HCT116 (cell line): ENCODE measurements around the gene ADAM10. TPM values are rescaled to one million over a fixed set of nuclear protein-coding genes. Genes with fewer than 3 reads are reported as not detected.

Experiments used
- ATAC-seq: fragments of 200-7000 bp; cut with Tn5 transposase; 2 replicates; pipeline ENCODE4 v1.9.1; 2020; ENCODE audit warnings: mild to moderate bottlenecking, moderate library complexity
- BruUV-seq: library from RNA; stranded (reverse); fragments of 400-500 nt; replicated peaks from 2 replicates; lab custom pipeline; 2021; lab: Mats Ljungman, UMichigan
- CTCF ChIA-PET: fragments of 300-600 bp; sonication (Branson Sonifier 250); formaldehyde crosslinking; loops from one replicate; lab custom pipeline; 2021; ENCODE audit warnings: antibody characterized with exemption; lab: Charles Lee
- POLR2A ChIA-PET: fragments of 300-600, 350-600 bp; sonication (Branson Sonifier 250); formaldehyde crosslinking; loops from one replicate; lab custom pipeline; 2021; ENCODE audit warnings: antibody characterized with exemption; lab: Charles Lee
- RAD21 ChIA-PET, 2 experiments: fragments of 300-600 bp; sonication (Branson Sonifier 250); formaldehyde crosslinking; loops; one replicate each; lab custom pipeline; 2023; ENCODE audit warnings: low total read pairs in 2 of 2; ENCODE audit not compliant: uncharacterized antibody in 2 of 2, unreplicated experiment in 2 of 2, low non-redundant PET in 1 of 2; lab: Charles Lee
- DNase-seq: peaks from one replicate; pipeline ENCODE4 v3.0.0-alpha.2; 2010; ENCODE audit warnings: low read depth, low spot score
- H2AFZ ChIP-seq: fragments of 200-600 bp; shearing (Covaris generic), sonication (generic); 2 replicates; pipeline ENCODE4 v1.6.1; 2017; ENCODE audit warnings: low read depth, mixed run types, mixed read lengths, antibody characterized with exemption, low read length; ENCODE audit not compliant: poor library complexity, severe bottlenecking
- H3K27ac ChIP-seq: 2 replicates; pipeline ENCODE4 v1.5.1; 2012; ENCODE audit warnings: low read depth, low read length
- H3K27me3 ChIP-seq: fragments of 200-600 bp; sonication (generic); 2 replicates; pipeline ENCODE4 v1.6.1; 2016; ENCODE audit warnings: mixed run types, low read length, mixed read lengths; ENCODE audit not compliant: insufficient read depth
- H3K36me3 ChIP-seq, 2 experiments: fragments of 200-500 bp in 1 of 2; fragments of 200-600 bp in 1 of 2; sonication (Bioruptor generic) in 1 of 2; sonication (generic) in 1 of 2; 2 replicates each; pipeline versions ENCODE4 v1.5.1 to v1.6.1; 2014 to 2016; ENCODE audit warnings: low read length in 2 of 2, inconsistent platforms in 1 of 2, mixed read lengths in 1 of 2, mixed run types in 1 of 2; ENCODE audit not compliant: insufficient read depth in 2 of 2, control insufficient read depth in 1 of 2
- H3K4me1 ChIP-seq, 2 experiments: fragments of 200-600 bp in 1 of 2; sonication (generic) in 1 of 2; 2 replicates each; pipeline versions ENCODE4 v1.5.1 to v1.6.1; 2012 to 2017; ENCODE audit warnings: low read length in 2 of 2, inconsistent platforms in 1 of 2, mild to moderate bottlenecking in 1 of 2, mixed read lengths in 1 of 2, mixed run types in 1 of 2, moderate library complexity in 1 of 2; ENCODE audit not compliant: insufficient read depth in 2 of 2, control insufficient read depth in 1 of 2
- H3K4me2 ChIP-seq: fragments of 200-600 bp; sonication (generic); 2 replicates; pipeline ENCODE4 v1.6.1; 2017; ENCODE audit warnings: mixed run types, low read length, mixed read lengths
- H3K4me3 ChIP-seq, 2 experiments: fragments of 200-600 bp in 1 of 2; sonication (generic) in 1 of 2; replicated peaks in 1 of 2; 2 replicates each; pipeline ENCODE4 v1.5.1; 2011 to 2016; ENCODE audit warnings: low read length in 2 of 2, control low read depth in 1 of 2, low read depth in 1 of 2, mild to moderate bottlenecking in 1 of 2, mixed read lengths in 1 of 2, mixed run types in 1 of 2
- H3K79me2 ChIP-seq: fragments of 200-600 bp; sonication (generic); 2 replicates; pipeline ENCODE4 v1.6.1; 2017; ENCODE audit warnings: mild to moderate bottlenecking, mixed run types, low read length, moderate library complexity, mixed read lengths; ENCODE audit not compliant: insufficient read depth
- H3K9ac ChIP-seq: fragments of 200-600 bp; sonication (generic); 2 replicates; pipeline ENCODE4 v1.6.1; 2016; ENCODE audit warnings: low read length, mixed read lengths
- H3K9me2 ChIP-seq: fragments of 200-600 bp; sonication (generic), shearing (Covaris generic); 2 replicates; pipeline ENCODE4 v1.6.1; 2017; ENCODE audit warnings: mixed run types, mild to moderate bottlenecking, moderate library complexity; ENCODE audit not compliant: insufficient read depth
- H3K9me3 ChIP-seq, 2 experiments: fragments of 200-500 bp in 1 of 2; fragments of 200-600 bp in 1 of 2; sonication (Bioruptor generic) in 1 of 2; sonication (generic) in 1 of 2; 2 replicates each; pipeline ENCODE4 v1.6.1; 2014 to 2017; ENCODE audit warnings: low read length in 2 of 2, mixed read lengths in 2 of 2, inconsistent platforms in 1 of 2, low read depth in 1 of 2, mild to moderate bottlenecking in 1 of 2, mixed run types in 1 of 2, moderate library complexity in 1 of 2; ENCODE audit not compliant: control insufficient read depth in 1 of 2, insufficient read depth in 1 of 2
- H4K20me1 ChIP-seq: fragments of 200-600 bp; sonication (generic), shearing (Covaris generic); 2 replicates; pipeline ENCODE4 v1.6.1; 2017; ENCODE audit warnings: mixed run types, mild to moderate bottlenecking, moderate library complexity; ENCODE audit not compliant: insufficient read depth
- ATF3 ChIP-seq: IDR thresholded peaks from 2 replicates; pipeline ENCODE4 v1.6.1; 2012
- CEBPB ChIP-seq: IDR thresholded peaks from 2 replicates; pipeline ENCODE4 v1.6.1; 2012; ENCODE audit warnings: low read depth
- CTCF ChIP-seq, 3 experiments: fragments of 200-600 bp in 1 of 3; sonication (generic) in 1 of 3; IDR thresholded peaks in 2 of 3; conservative IDR thresholded peaks in 1 of 3; 2 replicates each; pipeline ENCODE4 v1.5.1; 2012 to 2017; ENCODE audit warnings: low read depth in 2 of 3, low read length in 2 of 3, antibody characterized with exemption in 1 of 3, borderline replicate concordance in 1 of 3, control low read depth in 1 of 3, mild to moderate bottlenecking in 1 of 3, mixed read lengths in 1 of 3, mixed run types in 1 of 3, moderate library complexity in 1 of 3; ENCODE audit not compliant: insufficient read depth in 1 of 3
- EGR1 ChIP-seq: IDR thresholded peaks from 2 replicates; pipeline ENCODE4 v1.6.1; 2012; ENCODE audit warnings: low read depth
- ELF1 ChIP-seq: IDR thresholded peaks from 2 replicates; pipeline ENCODE4 v1.6.1; 2012; ENCODE audit warnings: low read depth, borderline replicate concordance
- FOSL1 ChIP-seq: IDR thresholded peaks from 2 replicates; pipeline ENCODE4 v1.6.1; 2012; ENCODE audit warnings: low read depth
- POLR2A ChIP-seq: IDR thresholded peaks from 2 replicates; pipeline ENCODE4 v1.7.0; 2011; ENCODE audit warnings: borderline replicate concordance; ENCODE audit not compliant: insufficient read depth, insufficient read length; ENCODE audit errors: extremely low read depth
- POLR2AphosphoS5 ChIP-seq: IDR thresholded peaks from 2 replicates; pipeline ENCODE4 v1.6.1; 2011; ENCODE audit warnings: mild to moderate bottlenecking, low read depth, low read length, moderate library complexity
- SIN3A ChIP-seq: IDR thresholded peaks from 2 replicates; pipeline ENCODE4 v1.6.1; 2012; ENCODE audit warnings: low read depth
- SP1 ChIP-seq: IDR thresholded peaks from 2 replicates; pipeline ENCODE4 v1.6.1; 2012; ENCODE audit warnings: low read depth
- SRF ChIP-seq: IDR thresholded peaks from 2 replicates; pipeline ENCODE4 v1.6.1; 2012; ENCODE audit warnings: low read depth
- TCF7L2 ChIP-seq: IDR thresholded peaks from 2 replicates; pipeline ENCODE4 v1.7.0; 2011; ENCODE audit warnings: borderline replicate concordance, inconsistent platforms; ENCODE audit not compliant: insufficient read depth, insufficient read length; ENCODE audit errors: extremely low read depth
- YY1 ChIP-seq: IDR thresholded peaks from 2 replicates; pipeline ENCODE4 v1.6.1; 2011; ENCODE audit warnings: low read length, low read depth, moderate library complexity, mild to moderate bottlenecking; ENCODE audit not compliant: insufficient replicate concordance; ENCODE audit errors: extremely low read depth
- ZFX ChIP-seq: fragments of 450-650 bp; IDR thresholded peaks from 2 replicates; pipeline ENCODE4 v1.6.1; 2017
- intact Hi-C: fragments of 100-400 bp; cut with micrococcal nuclease; formaldehyde crosslinking; loops from 2 replicates; pipeline ENCODE4 v1.10.0; 2022
- total RNA-seq: library from RNA; stranded (reverse); gene quantifications from one replicate; pipeline ENCODE4 v1.2.1, GENCODE V29; 2021; ENCODE audit not compliant: unreplicated experiment
- TF ChIP-seq, protein P1 (sequence below): IDR thresholded peaks from 2 replicates; pipeline ENCODE4 v1.6.1; 2011; ENCODE audit warnings: mild to moderate bottlenecking, low read length, moderate library complexity; ENCODE audit not compliant: insufficient replicate concordance; ENCODE audit errors: extremely low read depth

ADAM10 gene
- total RNA-seq, 1 experiment from 2014 or later = 158 TPM

GRCh38 chr15:58595516-58596263, 153.8 kb downstream of the ADAM10 start:
- Histone ChIP-seq H3K9me2 (no peaks in the 10 kb centered on the region), H3K27me3 (no peaks in the 10 kb centered on the region), H2AFZ (no peak overlapping the region), H3K36me3 (0 out of 4 replicates have a peak, but pooled peaks cover 0 to 3% of the 10 kb centered on the region in 2 experiments), H4K20me1 (no peaks in the 10 kb centered on the region), H3K27ac (no peak overlapping the region), H3K79me2 (no peaks in the 10 kb centered on the region), H3K4me1 (no peaks in the 10 kb centered on the region), H3K9ac (no peak overlapping the region), H3K9me3 (no peaks in the 10 kb centered on the region), H3K4me3 (no peak overlapping the region), H3K4me2 (no peak overlapping the region)
- ChIA-PET CTCF (no interaction called here), RAD21 (no interaction called here), POLR2A (no interaction called here)
- DNase-seq = no peak
- no peak for TF ChIP-seq ATF3
- TF ChIP-seq SP1 = no peak
- TF ChIP-seq FOSL1 = no peak
- no peak for TF ChIP-seq CEBPB
- TF ChIP-seq TCF7L2 = no peak
- TF ChIP-seq SIN3A = no peak
- TF ChIP-seq SRF = no peak
- TF ChIP-seq ELF1 = no peak
- no peak for TF ChIP-seq POLR2AphosphoS5
- no peak for TF ChIP-seq ZFX
- TF ChIP-seq, protein P1, sequence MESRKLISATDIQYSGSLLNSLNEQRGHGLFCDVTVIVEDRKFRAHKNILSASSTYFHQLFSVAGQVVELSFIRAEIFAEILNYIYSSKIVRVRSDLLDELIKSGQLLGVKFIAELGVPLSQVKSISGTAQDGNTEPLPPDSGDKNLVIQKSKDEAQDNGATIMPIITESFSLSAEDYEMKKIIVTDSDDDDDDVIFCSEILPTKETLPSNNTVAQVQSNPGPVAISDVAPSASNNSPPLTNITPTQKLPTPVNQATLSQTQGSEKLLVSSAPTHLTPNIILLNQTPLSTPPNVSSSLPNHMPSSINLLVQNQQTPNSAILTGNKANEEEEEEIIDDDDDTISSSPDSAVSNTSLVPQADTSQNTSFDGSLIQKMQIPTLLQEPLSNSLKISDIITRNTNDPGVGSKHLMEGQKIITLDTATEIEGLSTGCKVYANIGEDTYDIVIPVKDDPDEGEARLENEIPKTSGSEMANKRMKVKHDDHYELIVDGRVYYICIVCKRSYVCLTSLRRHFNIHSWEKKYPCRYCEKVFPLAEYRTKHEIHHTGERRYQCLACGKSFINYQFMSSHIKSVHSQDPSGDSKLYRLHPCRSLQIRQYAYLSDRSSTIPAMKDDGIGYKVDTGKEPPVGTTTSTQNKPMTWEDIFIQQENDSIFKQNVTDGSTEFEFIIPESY = no peak
- no peak for TF ChIP-seq POLR2A
- no peak for TF ChIP-seq CTCF (IDR thresholded peaks at IDR 0.05 in 2 of 3, conservative IDR thresholded peaks at IDR 0.05 in 1 of 3; ENCODE audit: borderline replicate concordance in 1 of 3, insufficient read depth in 1 of 3, low read depth in 2 of 3, low read length in 2 of 3)
- no peak for TF ChIP-seq EGR1
- TF ChIP-seq YY1 = no peak
- intact Hi-C loops = no loop called here
- no TSS peak for BruUV-seq
- ATAC-seq = no peak
